Retinal pigment epithelial cell (primary cell): ENCODE data around the gene PLK1.
"Not testable (repeated sequence)": the region's sequence is repeated elsewhere in the genome, so short reads cannot be mapped to it uniquely, and the experiment has no call there.

Source experiments
- DNase-seq: peaks from one replicate; pipeline ENCODE4 v3.0.0-alpha.2; 2010; ENCODE audit warnings: low read depth
- H3K4me3 ChIP-seq: 2 replicates; pipeline ENCODE4 v1.5.1; 2011; ENCODE audit warnings: mild to moderate bottlenecking, low read length, control low read depth, moderate library complexity
- CTCF ChIP-seq: conservative IDR thresholded peaks from 2 replicates; pipeline ENCODE4 v1.5.1; 2011; ENCODE audit warnings: low read depth, low read length, control low read depth, inconsistent platforms

The PLK1 gene

GRCh38 chr16:23710008-23710407, 31.3 kb downstream of the PLK1 start:
- DNase-seq = no peak
- no peak overlapping the region for H3K4me3 ChIP-seq
- TF ChIP-seq CTCF = no peak

DNA sequence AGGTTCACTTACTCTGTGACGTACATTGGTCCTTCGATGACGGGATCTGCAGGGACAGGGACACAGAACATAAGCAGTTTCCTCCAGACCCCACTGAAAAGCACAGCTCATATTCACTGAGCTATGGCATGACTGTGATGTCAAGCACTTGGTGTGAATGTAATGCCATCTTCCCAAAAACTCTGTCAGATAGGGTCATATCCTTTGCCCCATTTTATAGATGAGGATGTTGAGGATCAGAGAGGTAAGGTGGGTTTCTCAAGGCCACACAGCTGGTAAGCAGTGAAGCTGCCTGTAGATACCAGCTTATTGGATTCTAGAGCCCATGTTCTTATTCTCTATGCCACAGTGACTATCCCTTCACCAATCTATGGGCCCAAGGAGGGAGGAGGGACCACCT, 31.8 kb downstream of the PLK1 start:
- TF ChIP-seq CTCF = no peak
- no peak overlapping the region for H3K4me3 ChIP-seq

GRCh38 chr16:23711785-23712184, 33.1 kb downstream of the PLK1 start:
- DNase-seq = no peak
- no peak for TF ChIP-seq CTCF

More for the DNA sequence above, 31.8 kb downstream of the PLK1 start:
- DNase-seq = no peak

GRCh38 chr16:23712976-23713375, 34.3 kb downstream of the PLK1 start, which contains the start of gene ERN2:
Gene ERN2 (minus strand): TSS chr16:23713222. CDS start chr16:23713187, 35 bp downstream.
- H3K4me3 ChIP-seq = no peak within 1 kb of the TSS
- TF ChIP-seq CTCF = no peak
- DNase-seq = no peak

More at GRCh38 chr16:23711785-23712184, 33.1 kb downstream of the PLK1 start:
- no peak overlapping the region for H3K4me3 ChIP-seq

GRCh38 chr16:23716484-23716883, 37.8 kb downstream of the PLK1 start:
- TF ChIP-seq CTCF = no peak
- no peak for DNase-seq

DNA sequence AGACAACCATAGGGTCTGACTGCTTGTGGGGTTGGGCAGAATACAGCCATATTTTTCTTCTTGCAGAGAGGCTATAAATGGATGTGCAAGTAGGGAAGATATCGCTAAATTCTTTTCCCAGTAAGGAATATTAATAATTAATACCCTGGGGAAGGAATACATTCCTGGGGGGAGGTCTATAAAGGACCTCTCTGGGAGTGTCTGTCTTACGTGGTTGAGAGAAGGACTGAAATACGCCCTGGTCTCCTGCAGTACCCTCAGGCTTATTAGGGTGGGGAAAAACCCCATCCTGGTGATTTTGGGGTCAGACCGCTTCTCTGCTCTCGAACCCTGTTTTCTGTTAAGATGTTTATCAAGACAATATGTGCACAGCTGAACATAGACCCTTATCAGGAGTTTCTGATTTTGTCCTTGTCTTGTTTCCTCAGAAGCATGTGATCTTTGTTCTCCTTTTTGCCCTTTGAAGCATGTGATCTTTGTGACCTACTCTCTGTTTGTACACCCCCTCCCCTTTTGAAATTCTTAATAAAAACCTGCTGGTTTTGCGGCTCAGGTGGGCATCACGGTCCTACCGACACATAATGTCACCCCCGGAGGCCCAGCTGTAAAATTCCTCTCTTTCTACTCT, 44.0 kb downstream of the PLK1 start:
- not testable (repeated sequence) for DNase-seq, H3K4me3 ChIP-seq

More at GRCh38 chr16:23716484-23716883, 37.8 kb downstream of the PLK1 start:
- H3K4me3 ChIP-seq = no peak overlapping the region

- no peak for TF ChIP-seq CTCF
- DNase-seq = no peak
- H3K4me3 ChIP-seq = no peak overlapping the region
These were observed 45.6 kb downstream of the PLK1 start for GRCh38 chr16:23724096-23724784.
